ENCODE data around the gene KLF3.

DNA sequence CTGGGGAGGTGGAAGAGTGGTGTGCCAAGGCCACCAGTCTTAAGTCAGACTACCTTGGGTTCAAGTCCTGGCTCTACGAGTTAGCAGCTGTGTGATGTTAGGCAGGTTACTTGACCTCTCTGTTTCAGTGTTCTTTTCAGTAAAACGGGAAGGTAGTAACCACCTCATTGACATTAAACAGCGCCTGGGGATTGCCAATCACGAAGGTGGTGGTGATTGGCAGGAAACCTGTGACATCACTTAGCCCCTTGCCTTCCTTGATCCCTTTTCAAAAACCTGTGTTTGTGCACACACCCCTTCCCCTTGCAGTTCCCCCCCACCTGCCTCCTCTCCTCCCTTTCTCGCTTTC is 7.6 kb downstream of the KLF3 start:
- TF ChIP-seq, protein P1, sequence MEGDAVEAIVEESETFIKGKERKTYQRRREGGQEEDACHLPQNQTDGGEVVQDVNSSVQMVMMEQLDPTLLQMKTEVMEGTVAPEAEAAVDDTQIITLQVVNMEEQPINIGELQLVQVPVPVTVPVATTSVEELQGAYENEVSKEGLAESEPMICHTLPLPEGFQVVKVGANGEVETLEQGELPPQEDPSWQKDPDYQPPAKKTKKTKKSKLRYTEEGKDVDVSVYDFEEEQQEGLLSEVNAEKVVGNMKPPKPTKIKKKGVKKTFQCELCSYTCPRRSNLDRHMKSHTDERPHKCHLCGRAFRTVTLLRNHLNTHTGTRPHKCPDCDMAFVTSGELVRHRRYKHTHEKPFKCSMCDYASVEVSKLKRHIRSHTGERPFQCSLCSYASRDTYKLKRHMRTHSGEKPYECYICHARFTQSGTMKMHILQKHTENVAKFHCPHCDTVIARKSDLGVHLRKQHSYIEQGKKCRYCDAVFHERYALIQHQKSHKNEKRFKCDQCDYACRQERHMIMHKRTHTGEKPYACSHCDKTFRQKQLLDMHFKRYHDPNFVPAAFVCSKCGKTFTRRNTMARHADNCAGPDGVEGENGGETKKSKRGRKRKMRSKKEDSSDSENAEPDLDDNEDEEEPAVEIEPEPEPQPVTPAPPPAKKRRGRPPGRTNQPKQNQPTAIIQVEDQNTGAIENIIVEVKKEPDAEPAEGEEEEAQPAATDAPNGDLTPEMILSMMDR (IDR thresholded peaks at IDR 0.05; ENCODE audit: low read depth, low read length, poor library complexity, severe bottlenecking) = no peak
- no peak for TF ChIP-seq EZH2phosphoT487 (IDR thresholded peaks at IDR 0.05; ENCODE audit: borderline replicate concordance, low read length)
